Testis (tissue), 3 donors: ENCODE measurements around the gene BCAT1. TPM values are rescaled to one million over a fixed set of nuclear protein-coding genes. Genes with fewer than 3 reads are reported as not detected.
"Not testable (repeated sequence)": the region's sequence is repeated elsewhere in the genome, so short reads cannot be mapped to it uniquely, and the experiment has no call there.

Source experiments
- DNase-seq: peaks from one replicate; pipeline ENCODE4 v3.0.0-alpha.2; 2019
- H3K27ac ChIP-seq, 2 donors: fragments of 200-600 bp; sonication (generic); one replicate each; pipeline ENCODE4 v1.5.1; 2019
- H3K27me3 ChIP-seq: fragments of 200-600 bp; sonication (generic); one replicate; pipeline ENCODE4 v1.5.1; 2019
- H3K36me3 ChIP-seq: fragments of 200-600 bp; sonication (generic); one replicate; pipeline ENCODE4 v1.5.1; 2017; ENCODE audit warnings: low read depth; ENCODE audit errors: missing control alignments
- H3K4me1 ChIP-seq: fragments of 200-600 bp; sonication (generic); one replicate; pipeline ENCODE4 v1.5.1; 2019
- H3K4me3 ChIP-seq, 2 donors: fragments of 200-600 bp; sonication (generic); one replicate each; pipeline ENCODE4 v1.5.1; 2017 to 2019
- H3K9me3 ChIP-seq: fragments of 200-600 bp; sonication (generic); one replicate; pipeline ENCODE4 v1.5.1; 2017
- POLR2A ChIP-seq: fragments of 450-650 bp; IDR thresholded peaks from one replicate; pipeline ENCODE4 v1.6.1; 2017; ENCODE audit warnings: antibody characterized with exemption, mild to moderate bottlenecking, moderate library complexity
- WGBS, 2 donors: methylation state at CpG; one replicate each; pipeline ENCODE4 v1.1.5; 2018; 5-methylcytosine and 5-hydroxymethylcytosine counted together
- intact Hi-C: fragments of 100-400 bp; cut with DNase I; formaldehyde crosslinking; loops from one replicate; pipeline ENCODE4 v1.15.1; 2023; ENCODE audit warnings: low total_unique reads
- polyA plus RNA-seq: library from polyadenylated mRNA; stranded (reverse); fragments of 350-450 nt; fragmentation: Illumina TruSeq; extraction: RNeasy Lipid Tissue Mini Kit (QIAGEN cat#74804); gene quantifications from one replicate; pipeline ENCODE4 v1.2.3, GENCODE V29; 2014; ENCODE audit warnings: low read depth, low replicate concordance; ENCODE audit not compliant: insufficient read depth
- total RNA-seq, 2 donors: library from RNA; depleted of rRNA; stranded (reverse); fragments of >200 nt; gene quantifications; one replicate each; pipeline ENCODE4 v1.2.3, GENCODE V29; 2016
- TF ChIP-seq, protein P1 (sequence below), 3 experiments: fragments of 450-650 bp in 2 of 3; fragments of 200-600 bp in 1 of 3; sonication (generic) in 1 of 3; IDR thresholded peaks; one replicate each; pipeline ENCODE4 v1.5.1; 2016 to 2019; ENCODE audit warnings: antibody characterized with exemption in 3 of 3, mild to moderate bottlenecking in 2 of 3, moderate library complexity in 1 of 3

The BCAT1 gene
- total and polyA plus RNA-seq, 3 donors from 2014 or later: 30.8 to 44.2 (median 34.7) TPM

GRCh38 chr12:24943947-24944600 lies 4.8 kb downstream of the BCAT1 start:
- TF ChIP-seq, protein P1, sequence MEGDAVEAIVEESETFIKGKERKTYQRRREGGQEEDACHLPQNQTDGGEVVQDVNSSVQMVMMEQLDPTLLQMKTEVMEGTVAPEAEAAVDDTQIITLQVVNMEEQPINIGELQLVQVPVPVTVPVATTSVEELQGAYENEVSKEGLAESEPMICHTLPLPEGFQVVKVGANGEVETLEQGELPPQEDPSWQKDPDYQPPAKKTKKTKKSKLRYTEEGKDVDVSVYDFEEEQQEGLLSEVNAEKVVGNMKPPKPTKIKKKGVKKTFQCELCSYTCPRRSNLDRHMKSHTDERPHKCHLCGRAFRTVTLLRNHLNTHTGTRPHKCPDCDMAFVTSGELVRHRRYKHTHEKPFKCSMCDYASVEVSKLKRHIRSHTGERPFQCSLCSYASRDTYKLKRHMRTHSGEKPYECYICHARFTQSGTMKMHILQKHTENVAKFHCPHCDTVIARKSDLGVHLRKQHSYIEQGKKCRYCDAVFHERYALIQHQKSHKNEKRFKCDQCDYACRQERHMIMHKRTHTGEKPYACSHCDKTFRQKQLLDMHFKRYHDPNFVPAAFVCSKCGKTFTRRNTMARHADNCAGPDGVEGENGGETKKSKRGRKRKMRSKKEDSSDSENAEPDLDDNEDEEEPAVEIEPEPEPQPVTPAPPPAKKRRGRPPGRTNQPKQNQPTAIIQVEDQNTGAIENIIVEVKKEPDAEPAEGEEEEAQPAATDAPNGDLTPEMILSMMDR (IDR thresholded peaks at IDR 0.05): no peak
- no peak for TF ChIP-seq POLR2A
- H3K4me3 ChIP-seq: no peak overlapping the region
- H3K27ac ChIP-seq: no peak overlapping the region
- no peaks in the 10 kb centered on the region for H3K36me3 ChIP-seq
- H3K27me3 ChIP-seq: no peaks in the 10 kb centered on the region
- no peaks in the 10 kb centered on the region for H3K9me3 ChIP-seq
- DNase-seq: no peak
- WGBS, 2 donors: 68 to 74% methylated on average over 6 of the region's 6 CpGs
- intact Hi-C loops: no loop called here
- H3K4me1 ChIP-seq: no peaks in the 10 kb centered on the region

- H3K9me3 ChIP-seq: no peaks in the 10 kb centered on the region
- TF ChIP-seq POLR2A: no peak
- TF ChIP-seq, protein P1 (IDR thresholded peaks at IDR 0.05): no peak
- no peaks in the 10 kb centered on the region for H3K36me3 ChIP-seq
- intact Hi-C loops: no loop called here
- no peak for DNase-seq
- H3K27me3 ChIP-seq: no peaks in the 10 kb centered on the region
- H3K4me1 ChIP-seq: no peaks in the 10 kb centered on the region
- no peak overlapping the region for H3K4me3 ChIP-seq
- H3K27ac ChIP-seq: no peak overlapping the region
- 49 to 55% methylated on average over 2 of the region's 2 CpGs for WGBS, 2 donors
These were observed 8.7 kb downstream of the BCAT1 start for GRCh38 chr12:24940157-24940556.

DNA sequence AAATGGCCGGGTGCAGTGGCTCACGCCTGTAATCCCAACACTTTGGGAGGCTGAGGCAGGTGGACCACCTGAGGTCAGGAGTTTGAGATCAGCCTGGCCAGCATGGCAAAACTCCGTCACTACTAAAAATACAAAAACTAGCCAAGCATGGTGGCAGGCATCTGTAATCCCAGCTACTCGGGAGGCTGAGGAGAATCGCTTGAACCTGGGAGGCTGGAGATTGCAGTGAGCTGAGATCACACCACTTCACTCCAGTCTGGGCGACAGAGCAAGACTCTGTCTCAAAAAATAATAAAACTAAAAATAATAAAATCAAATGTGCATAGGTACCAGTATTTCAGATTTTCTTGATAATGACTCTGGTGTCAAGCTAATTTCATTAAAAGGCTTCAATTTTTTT lies 9.3 kb downstream of the BCAT1 start:
- H3K4me1 ChIP-seq, H3K27ac ChIP-seq, H3K36me3 ChIP-seq, H3K4me3 ChIP-seq, DNase-seq, H3K9me3 ChIP-seq, intact Hi-C loops, H3K27me3 ChIP-seq: not testable (repeated sequence)
- 91 to 94% methylated on average over 6 of the region's 6 CpGs for WGBS, 2 donors

GRCh38 chr12:24938341-24938740 lies 10.6 kb downstream of the BCAT1 start:
- Histone ChIP-seq H3K36me3 (no peaks in the 10 kb centered on the region), H3K4me1 (no peaks in the 10 kb centered on the region), H3K27me3 (no peaks in the 10 kb centered on the region), H3K9me3 (no peaks in the 10 kb centered on the region), H3K27ac (no peak overlapping the region), H3K4me3 (no peak overlapping the region)
- intact Hi-C loops: no loop called here
- 72 to 89% methylated on average over 3 of the region's 3 CpGs for whole genome bisulfite sequencing, 2 donors
- TF ChIP-seq POLR2A: no peak
- TF ChIP-seq, protein P1 (IDR thresholded peaks at IDR 0.05): no peak
- DNase-seq: no peak

DNA sequence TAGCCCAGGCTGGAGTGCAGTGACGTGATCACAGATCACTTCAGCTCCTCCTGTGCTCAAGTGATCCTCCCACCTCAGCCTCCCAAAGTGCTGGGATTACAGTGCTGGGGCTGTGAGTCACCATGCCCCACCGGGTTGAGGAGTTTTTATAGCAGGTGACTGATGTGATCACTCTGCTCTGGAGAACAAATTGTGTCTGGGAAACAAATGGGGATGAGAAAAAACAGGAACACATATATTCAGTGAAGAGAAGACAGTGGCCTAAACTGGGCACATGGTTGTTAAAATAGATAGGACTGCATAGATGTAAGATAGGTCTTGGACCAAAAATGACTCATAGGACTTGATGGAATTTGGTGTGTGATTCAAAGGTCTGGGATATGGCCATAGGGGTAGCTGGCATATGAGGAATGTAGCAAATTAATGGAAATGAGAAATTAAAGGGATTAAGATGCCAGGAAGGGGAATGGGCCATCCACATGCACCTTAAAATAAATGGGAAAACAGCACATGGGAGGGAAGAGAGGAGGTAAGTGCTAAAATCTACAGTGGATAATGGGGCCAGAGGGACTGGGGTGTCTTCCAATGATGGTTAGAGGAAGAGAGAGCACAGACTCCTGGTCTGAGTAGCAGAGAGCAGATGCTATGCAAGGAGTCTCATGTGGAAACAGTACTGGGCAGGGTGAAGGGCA lies 11.2 kb downstream of the BCAT1 start:
- no peaks in the 10 kb centered on the region for H3K9me3 ChIP-seq
- H3K27me3 ChIP-seq: no peaks in the 10 kb centered on the region
- intact Hi-C loops: no loop called here
- H3K27ac ChIP-seq: no peak overlapping the region
- H3K36me3 ChIP-seq: no peaks in the 10 kb centered on the region
- H3K4me3 ChIP-seq: no peak overlapping the region
- no peak for TF ChIP-seq POLR2A
- TF ChIP-seq, protein P1 (IDR thresholded peaks at IDR 0.05): no peak
- H3K4me1 ChIP-seq: no peaks in the 10 kb centered on the region
- DNase-seq: no peak
- 56 to 78% methylated on average over 2 of the region's 2 CpGs for WGBS, 2 donors
